Fibroblast of lung (primary cell): ENCODE results near the gene SEMA3D.

Experiments
- EZH2 ChIP-seq: IDR thresholded peaks from 2 replicates; pipeline ENCODE4 v1.5.1; 2012; ENCODE audit warnings: low read length, control low read depth, mild to moderate bottlenecking; ENCODE audit errors: missing control alignments
- TF ChIP-seq, protein P1 (sequence below), 2 donors: IDR thresholded peaks in 1 of 2; conservative IDR thresholded peaks in 1 of 2; 1 replicate in 1 of 2; 2 replicates in 1 of 2; pipeline ENCODE4 v1.5.1; 2011 to 2012; ENCODE audit warnings: low read length in 2 of 2, control low read depth in 1 of 2, inconsistent platforms in 1 of 2, low read depth in 1 of 2, mild to moderate bottlenecking in 1 of 2

DNA sequence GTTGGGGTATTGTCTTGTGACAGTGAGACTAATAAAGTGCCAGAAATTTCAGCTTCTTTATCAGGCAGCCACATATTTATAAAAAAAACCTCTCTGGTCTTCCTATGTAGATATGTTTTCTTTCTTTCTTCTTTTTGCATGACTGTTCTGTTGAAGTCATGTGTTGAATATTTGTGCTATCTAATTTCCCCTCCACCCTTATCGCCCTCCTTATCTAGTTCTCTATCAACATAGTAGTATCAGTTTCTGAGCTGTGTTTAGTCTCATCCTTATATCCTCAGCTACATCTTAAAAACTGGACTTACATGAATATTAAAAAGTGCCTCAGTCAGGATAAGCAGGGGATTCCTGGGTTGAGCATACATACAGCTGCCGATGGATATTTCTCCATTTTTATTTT is 53.9 kb downstream of the SEMA3D start:
- no peak for TF ChIP-seq EZH2
- TF ChIP-seq, protein P1, sequence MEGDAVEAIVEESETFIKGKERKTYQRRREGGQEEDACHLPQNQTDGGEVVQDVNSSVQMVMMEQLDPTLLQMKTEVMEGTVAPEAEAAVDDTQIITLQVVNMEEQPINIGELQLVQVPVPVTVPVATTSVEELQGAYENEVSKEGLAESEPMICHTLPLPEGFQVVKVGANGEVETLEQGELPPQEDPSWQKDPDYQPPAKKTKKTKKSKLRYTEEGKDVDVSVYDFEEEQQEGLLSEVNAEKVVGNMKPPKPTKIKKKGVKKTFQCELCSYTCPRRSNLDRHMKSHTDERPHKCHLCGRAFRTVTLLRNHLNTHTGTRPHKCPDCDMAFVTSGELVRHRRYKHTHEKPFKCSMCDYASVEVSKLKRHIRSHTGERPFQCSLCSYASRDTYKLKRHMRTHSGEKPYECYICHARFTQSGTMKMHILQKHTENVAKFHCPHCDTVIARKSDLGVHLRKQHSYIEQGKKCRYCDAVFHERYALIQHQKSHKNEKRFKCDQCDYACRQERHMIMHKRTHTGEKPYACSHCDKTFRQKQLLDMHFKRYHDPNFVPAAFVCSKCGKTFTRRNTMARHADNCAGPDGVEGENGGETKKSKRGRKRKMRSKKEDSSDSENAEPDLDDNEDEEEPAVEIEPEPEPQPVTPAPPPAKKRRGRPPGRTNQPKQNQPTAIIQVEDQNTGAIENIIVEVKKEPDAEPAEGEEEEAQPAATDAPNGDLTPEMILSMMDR (conservative IDR thresholded peaks at IDR 0.05 in 1 of 2, IDR thresholded peaks at IDR 0.05 in 1 of 2; ENCODE audit: low read depth in 1 of 2, low read length in 2 of 2): no peak
